NCI-H2196 (cell line): ENCODE results near the gene POLR3B.
"Not testable (repeated sequence)": the region's sequence is repeated elsewhere in the genome, so short reads cannot be mapped to it uniquely, and the experiment has no call there.

Source experiments
- DNase-seq: peaks from one replicate; lab custom pipeline; 2025; ENCODE audit not compliant: unreplicated experiment; lab: John Stamatoyannopoulos, UW

POLR3B gene

DNA sequence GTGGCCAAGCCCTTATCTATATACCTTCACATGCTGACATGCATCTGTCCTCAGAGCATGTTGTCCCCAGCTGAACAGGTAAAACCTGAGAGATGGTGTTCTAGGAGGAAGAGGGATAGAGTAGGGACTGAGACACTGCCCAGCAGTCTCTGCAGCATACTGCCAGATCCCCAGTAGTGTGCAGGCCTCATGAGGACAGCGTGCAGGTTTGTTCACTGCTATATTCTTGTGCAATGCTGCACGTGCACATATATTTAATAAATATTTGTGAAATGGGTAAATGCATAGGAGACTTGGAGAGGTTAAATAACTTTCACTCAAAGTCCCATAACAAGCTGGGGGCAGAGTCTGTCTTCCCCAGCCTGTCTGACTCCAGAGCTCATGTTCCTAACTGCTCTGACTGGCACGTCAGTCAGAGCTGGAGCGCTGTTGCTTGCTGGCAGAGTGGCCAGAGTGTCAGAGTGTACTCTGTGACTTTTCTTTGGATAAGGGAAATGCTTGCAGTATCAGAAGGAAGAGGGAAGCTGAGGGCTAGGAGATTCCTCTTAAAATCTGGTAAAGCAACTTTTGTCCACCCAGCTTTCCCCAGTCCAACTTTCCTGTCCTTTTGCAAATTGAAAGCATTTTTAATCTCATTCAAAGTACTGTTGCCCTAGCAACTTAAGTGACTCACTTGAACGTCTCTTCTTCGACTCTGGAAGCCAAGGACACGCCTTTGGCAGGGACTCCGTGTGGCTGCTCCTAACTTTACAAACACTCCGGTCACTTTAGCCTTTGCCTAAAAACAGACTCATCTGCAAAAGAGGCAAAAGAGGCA is 14.9 kb upstream of the POLR3B start:
- DNase-seq = peak; percentile 26

DNA sequence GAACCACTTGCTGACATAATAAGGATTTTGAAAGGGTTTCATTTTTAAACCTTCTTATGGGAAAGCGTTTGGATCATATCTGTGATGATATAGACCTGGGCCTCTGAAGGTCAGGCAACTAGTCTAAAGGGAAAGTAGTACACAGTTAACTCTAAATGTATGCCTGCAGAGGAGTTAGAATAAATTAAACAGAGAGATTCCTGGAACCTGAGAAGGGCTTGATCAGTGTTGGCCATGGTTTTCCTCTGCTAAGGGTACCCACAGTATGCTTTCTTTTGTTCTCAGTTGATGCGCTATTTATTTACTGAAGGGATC is 14.4 kb upstream of the POLR3B start:
- DNase-seq = no peak

DNA sequence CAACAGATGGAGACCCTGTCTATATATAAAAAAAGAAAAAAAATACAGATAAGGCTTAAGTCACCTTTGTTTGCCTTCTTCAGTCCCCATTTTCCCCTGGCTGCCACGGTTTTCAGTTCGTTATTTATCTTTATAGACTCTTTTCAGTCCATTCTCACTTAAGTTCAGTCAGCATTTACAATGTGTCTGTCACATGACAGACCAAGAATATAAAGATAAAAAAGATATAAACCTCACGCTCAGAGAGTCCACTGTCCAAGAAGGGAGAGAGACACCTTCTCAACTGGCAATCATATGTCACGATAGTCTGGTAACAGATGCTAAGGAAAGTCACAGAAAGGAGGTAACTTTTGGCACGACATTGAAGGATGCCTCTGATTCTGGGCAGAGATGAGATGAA is 13.4 kb upstream of the POLR3B start:
- DNase-seq = no peak

DNA sequence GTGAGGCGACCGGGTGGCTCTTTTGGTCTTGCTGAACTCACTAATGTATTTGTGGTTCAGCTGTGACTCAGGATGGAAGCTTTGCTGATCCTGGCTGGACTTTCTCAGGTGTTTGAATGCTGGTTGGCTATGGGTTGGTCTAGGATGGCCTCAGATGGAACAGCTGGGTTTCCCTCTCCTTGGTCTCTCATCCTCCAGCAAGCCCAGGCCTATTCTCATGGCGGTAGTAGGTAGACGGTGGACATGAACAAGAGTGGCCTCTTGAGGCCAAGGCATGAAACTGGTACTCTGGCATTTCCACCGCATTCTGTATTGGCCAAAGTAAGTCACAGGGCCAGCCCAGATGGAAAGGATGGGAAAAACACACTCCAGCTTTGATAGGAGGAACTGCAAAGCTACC is 11.8 kb upstream of the POLR3B start:
- no peak for DNase-seq

DNA sequence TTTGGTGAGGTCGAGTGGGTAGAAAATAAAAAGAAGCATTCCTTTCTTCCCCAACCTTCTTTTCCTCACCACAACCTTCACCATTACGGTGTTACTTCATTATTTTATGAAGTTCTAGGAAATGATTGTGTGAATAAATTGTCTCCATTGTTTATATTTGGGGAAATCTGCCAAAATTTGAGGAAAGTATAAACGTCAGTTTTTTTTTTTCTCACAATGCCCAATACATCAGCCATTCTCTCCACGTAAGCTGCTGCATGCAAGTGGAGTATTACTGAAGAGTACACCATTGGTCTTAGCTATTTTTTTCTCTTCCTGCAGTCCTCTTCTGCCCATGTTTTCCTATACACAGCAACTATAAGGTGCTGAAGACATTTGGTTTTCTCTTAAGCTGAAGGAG is 9.1 kb upstream of the POLR3B start:
- no peak for DNase-seq

DNA sequence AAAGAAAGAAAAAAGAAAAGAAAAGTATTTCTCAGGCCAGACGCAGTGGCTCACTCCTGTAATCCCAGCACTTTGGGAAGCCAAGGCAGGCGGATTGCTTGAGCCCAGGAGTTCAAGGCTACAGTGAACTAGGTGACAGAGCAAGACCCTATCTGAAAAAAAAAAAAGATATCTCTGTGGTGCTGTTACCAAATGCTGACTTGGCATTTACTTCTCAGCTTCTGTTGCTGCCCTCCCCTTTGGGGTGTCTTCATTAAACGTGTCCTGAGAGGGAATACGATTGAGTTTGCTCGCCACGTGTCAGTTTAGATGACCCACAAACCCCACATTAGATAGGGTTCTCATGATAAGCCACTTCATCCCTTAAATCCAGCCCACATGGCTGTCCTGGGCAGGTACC is 4.4 kb upstream of the POLR3B start:
- DNase-seq = no peak

DNA sequence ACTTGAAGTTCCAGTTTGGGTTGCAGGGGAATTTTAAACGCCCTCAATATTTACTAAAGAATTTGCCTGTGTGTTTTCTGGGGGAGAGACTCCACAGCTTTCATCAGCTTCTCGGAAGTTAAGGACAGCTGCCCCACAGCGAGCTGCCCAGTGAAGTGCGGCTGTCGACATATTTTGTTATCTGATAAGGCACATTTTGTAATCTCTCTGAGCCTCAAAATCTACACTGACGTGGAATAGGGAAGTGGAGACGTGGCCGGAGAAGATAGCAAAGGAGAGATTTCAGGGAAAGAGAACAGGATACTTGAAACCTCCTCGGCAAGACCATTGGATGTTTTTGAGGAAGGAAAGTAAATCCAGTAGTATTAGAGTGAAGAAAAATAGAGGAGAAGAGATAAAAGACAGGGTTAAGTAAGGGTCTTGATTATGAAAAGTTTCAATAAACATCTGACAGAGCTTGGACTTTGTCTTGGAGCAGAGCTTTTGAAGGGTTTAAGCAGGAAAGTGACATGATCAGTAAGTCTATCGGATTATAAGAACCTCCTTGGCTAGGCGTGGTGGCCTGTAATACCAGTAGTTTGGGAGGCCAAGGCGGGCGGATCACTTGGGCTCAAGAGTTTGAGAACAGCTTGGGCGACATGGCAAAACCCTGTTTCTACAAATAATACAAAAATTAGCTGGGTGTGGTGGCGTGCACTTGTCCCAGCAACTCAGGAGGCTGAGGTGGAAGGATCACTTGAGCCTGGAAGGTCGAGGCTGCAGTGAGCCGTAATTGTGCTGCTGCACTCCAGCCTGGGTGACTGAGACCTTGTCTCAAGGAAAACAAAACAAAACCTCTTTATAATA is 1.1 kb downstream of the POLR3B start:
- no peak for DNase-seq

DNA sequence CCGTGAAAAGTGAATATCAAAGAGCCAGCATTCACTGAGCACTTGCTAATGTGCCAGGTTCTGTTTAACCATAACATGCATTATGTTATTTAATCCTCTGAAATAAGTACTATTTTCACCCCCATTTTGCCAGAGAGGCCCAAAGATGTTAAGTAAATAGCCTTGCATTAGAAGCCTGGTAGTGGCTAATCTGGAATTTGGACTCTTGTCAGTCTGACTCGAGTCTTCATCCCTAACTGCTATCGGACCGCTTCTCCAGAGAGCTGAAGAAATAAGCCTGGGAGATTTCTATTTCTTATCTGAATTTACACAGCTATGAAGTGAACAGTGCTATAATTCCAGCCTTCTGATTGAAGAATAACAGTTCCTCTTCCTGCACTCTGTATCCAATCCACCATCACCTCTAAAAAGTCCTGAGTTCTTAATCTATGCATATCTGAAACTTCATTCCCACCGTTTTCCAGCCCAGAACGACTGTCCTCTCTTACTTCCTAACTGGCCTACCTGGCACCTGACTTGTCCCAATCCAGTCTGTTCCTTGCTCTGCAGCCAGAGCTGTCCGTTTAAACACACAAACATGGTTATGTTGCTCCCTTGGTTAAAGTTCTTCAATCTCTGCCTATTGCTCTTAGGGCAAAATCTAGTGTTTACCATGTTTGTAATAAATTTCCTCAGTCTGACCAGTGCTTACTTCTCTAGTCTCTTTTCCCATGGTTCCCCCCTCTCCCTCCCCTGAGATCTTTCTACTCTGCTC is 2.3 kb downstream of the POLR3B start:
- no peak for DNase-seq

DNA sequence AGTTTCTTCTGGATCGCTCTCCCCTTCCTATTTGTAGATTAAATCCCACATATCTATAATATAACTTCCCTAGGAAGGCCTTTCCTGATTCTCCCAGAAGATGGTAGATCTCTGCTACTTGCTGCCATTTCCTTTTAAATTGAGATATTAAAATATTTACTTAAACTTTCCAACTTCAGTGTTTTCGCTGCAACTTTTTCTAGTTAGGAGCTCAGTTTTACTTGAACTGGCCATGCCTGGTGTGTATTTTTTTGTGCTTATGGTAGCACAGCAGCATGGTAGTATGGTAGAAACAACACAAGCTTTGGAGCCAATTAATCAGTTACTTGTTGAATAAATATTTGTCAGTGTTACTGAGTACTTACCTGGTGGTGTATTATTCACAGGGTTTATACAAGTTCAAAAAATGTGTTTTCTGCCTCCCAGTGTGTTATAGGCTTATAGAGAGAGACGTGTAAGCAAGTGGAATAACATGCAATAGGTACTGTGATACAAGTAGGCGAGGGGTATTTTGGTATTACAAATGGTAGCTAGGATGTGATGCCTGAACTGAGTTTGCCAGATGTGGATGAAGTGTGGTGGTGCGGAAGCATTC is 2.9 kb downstream of the POLR3B start:
- no peak for DNase-seq

DNA sequence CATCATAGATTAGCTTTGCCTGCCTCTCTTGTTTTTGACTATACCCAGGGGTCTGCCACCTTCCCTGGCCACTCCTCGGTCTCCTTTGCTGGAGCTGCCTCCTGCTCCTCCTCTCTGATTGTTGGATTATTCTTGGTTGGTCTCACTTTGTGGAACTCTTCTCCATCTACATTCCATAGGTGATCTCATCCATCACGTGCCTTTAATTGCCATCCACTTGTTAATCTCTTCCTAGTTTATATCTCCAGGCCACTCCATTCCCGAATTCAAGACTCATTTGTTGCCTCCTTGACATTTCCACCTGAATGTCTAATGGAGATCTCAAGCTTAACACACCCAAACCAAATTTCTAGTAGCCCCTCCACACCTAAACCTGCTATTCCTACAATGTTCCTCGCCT is 5.4 kb downstream of the POLR3B start:
- DNase-seq = no peak

DNA sequence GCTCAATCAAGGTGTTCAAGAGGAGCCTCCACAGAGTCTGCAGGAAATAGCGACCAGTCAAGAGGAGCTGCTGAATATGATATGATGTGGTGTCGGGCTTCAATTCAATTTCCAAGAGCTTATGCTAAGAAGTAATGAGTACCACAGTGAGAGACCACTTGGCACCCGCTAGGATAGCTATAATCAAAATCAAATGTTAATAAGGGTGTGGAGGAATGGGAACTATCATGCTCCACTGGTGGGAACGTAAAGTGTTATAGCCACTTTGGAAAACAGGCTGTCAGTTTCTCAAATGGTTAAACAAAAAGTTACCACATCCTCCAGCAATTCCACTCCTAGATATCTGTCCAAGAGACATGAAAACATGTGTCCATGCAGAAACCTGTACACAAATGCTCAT is 6.7 kb downstream of the POLR3B start:
- DNase-seq = no peak

DNA sequence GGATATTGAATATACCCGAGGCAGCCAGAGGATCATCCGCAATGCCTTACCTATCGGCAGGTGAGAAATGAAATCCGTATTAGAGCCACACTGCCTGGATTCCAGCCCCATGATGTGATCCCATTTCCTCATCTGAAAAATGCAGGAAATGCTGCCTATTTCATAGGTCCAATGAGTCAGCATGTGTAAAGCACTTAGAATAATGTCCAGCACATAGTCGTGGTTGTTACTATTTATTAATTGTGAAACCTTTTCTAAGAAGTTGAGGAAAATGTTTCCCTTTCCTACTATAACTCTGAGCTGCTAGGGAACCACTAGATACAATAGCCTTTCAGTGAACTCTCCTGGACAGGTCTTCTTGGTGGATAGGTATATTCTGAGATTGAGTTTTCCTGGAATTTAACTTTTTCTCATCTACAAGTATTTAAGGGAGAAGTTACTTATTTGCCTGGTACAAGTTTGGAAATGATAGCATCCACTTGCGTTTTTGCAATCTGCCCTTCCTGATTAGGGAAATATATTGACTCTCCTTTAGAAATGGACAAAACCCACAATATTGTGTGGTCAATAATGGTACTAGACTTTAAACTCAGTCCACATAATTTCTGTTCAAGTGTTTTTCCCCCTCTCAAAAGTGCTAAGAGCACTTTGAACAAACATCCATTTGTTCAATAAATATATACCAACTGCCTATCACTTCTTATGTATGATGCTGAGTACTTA is 12.2 kb downstream of the POLR3B start:
- no peak for DNase-seq

DNA sequence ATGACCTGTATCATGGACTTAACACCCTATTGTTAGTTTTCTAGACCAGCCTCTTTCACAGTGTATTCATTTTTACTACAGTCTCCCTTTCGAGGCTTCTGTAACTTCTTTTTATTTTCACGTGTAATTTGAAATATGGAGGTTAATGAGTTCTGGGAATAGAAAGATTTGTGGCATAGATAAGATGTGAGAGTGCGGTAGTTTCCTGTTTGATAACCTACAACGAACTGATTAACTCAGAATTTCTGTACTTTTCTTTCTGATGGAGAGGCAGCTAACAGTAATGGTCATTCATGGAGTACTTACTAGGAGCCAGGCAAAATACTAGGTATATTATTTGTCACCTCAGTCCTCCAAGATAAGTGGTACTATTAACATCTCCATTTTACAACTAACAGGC is 21.2 kb downstream of the POLR3B start:
- no peak for DNase-seq

DNA sequence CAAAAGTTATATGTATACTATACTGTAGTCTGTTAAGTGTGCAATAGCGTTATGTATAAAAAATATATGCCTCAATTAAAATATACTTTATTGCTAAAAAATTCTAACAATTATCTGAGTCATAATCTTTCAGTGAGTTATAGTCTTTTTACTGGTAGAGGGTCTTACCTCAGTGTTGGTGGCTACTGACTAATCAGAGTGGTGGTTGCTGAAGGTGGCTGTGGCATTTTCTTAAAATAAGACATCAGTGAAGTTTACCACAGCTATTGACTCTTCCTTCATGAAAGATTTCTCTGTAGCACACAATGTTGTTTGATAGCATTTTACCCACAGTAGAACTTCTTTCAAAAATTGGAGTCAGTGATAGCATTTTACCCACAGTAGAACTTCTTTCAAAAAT is 23.4 kb downstream of the POLR3B start:
- DNase-seq = no peak

DNA sequence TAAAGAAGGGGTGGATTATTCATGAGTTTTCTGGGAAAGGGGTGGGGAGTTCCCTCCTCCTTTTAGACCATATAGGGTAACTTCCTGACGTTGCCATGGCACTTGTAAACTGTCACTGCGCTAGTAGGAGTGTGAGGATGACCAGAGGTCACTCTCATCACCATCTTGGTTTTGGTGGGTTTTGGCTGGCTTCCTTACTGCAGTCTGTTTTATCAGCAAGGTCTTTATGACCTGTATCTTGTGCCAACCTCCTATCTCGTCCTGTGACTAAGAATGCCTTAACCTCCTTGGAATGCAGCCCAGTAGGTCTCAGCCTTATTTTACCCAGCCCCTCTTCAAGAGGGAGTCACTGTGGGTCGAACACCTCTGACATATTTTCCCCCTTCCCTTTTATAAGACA is 24.3 kb downstream of the POLR3B start:
- not testable (repeated sequence) for DNase-seq

DNA sequence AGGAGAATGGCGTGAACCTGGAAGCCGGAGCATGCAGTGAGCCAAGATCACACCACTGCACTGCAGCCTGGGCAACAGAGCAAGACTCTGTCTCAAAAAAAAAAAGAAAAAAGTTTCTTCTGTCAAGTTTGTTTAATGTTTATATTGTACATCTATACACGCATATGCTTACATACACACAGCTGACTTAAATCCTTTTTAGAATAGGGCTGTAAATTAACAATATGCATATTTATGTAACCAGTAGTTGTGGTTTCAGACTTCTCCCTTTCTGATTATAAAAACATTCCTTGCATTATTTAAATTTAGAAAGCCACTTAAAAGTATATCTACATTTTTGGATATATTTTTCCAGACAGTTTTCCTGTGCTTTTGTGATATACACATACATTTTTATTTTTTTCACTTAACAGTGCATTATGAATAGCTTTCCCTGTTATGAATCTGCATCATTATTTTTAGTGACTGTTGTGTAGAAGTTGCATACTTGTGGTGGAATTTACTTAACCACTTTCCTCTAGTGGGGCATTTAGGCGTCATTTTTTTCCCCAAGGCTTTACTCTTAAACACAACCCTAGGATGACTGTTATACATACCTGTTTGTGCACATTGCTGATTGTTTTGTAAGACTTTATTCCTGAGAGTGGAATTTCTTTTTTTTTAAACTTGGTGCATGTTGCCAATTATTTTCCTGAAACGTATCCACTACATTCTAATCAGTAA is 29.4 kb downstream of the POLR3B start:
- no peak for DNase-seq

DNA sequence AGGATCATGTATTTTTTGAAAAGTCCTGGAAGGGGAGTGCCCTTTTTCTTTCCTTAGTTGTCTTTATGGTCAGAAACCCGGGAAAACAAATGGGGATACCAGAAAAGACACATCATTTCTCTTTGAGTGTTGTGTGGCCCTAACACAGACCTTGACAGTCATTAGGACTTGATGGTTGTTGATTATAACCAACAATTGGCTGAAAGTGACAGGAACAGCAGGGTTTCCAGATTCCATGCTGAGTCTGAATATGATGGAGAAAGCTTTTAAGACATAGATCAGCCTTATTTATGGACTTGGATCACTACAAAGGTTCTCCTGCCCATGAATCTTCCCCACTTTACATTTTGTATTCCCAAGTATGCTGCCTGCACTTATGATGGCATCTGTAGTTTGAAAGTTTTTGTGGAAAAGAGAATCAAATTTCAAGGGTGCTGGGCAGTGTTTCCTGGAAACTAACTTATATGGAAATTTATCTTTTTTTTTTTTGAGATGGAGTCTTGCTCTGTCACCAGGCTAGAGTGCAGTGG is 30.4 kb downstream of the POLR3B start:
- DNase-seq = no peak

DNA sequence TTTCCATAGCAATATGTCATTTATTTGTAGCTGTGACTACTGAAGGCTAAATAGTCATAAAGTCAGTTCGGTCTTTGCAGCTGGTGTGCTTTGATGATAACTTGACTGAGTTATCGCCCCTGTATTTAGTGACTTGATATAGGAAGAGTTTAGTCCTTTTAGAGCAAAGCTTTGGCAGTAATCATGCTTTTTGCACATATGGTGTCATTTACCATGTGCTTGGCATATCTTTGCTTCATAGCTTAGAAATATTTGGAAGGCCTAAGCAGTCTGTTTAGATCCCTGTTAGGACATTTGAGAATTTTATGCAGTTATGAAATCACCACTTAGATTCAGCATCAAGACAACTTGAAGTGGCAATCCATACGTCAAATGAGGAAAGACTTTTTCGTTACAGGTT is 31.6 kb downstream of the POLR3B start:
- no peak for DNase-seq

DNA sequence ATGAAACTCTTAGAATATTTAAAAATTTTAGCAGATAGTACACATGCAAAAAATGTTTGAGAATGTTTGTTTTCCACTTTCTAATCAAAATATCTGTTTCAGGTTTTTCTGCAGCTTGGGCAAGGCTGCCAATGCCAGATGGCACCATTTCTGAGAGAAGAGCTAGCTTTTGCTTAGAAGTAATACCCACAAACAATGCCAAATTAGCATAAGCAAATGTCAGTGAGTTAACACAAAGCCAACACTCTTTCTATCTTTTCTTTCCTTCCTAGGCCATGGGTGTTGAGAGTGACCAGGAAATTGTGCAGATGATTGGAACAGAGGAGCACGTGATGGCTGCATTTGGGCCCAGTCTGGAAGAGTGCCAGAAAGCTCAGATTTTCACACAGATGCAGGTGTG is 35.2 kb downstream of the POLR3B start:
- DNase-seq = no peak

DNA sequence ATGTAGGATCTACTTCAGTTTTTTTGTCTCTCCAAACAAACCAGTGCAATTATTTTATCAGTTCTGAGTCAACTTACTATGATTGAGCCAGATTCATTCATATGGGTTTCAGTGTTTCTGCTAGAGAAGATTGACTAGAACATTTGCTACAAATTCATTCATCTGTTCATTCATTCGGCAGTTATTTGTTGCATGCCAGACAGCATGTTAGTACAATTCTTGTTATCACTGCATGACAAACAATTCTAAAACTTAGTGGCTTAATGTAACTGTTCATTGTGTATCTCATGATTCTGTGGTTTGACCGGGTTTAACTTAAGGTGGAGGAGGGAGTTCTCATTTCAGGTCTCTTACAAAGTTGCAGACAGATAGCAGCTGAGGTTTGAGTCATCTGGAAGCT is 52.3 kb downstream of the POLR3B start:
- no peak for DNase-seq
